CD4-positive, alpha-beta memory T cell (primary cell): ENCODE results near the gene SLC20A1. TPM values are rescaled to one million over a fixed set of nuclear protein-coding genes. Genes with fewer than 3 reads are reported as not detected.

ENCODE experiments used
- CTCF ChIA-PET: fragments of 350-600 bp; sonication (Branson Sonifier 250); formaldehyde crosslinking; loops from one replicate; lab custom pipeline; 2021; ENCODE audit warnings: inconsistent platforms; ENCODE audit not compliant: partially characterized antibody; lab: Charles Lee
- POLR2A ChIA-PET: fragments of 350-600 bp; sonication (Branson Sonifier 250); formaldehyde crosslinking; loops from one replicate; lab custom pipeline; 2021; ENCODE audit not compliant: partially characterized antibody; lab: Charles Lee
- DNase-seq, 5 donors: peaks; one replicate each; pipeline versions ENCODE4 v3.0.0 to v3.0.0-alpha.2; 2020 to 2022; ENCODE audit warnings: mixed read lengths in 1 of 5
- H3K27ac ChIP-seq: one replicate; pipeline ENCODE4 v1.7.0; 2013; ENCODE audit warnings: low read depth, low read length
- H3K27me3 ChIP-seq: 2 replicates; pipeline ENCODE4 v1.7.0; 2013; ENCODE audit warnings: mild to moderate bottlenecking, low read length, moderate library complexity; ENCODE audit not compliant: insufficient read depth
- H3K36me3 ChIP-seq: 2 replicates; pipeline ENCODE4 v1.7.0; 2013; ENCODE audit warnings: mild to moderate bottlenecking, low read length, moderate library complexity; ENCODE audit not compliant: insufficient read depth
- H3K4me1 ChIP-seq: 2 replicates; pipeline ENCODE4 v1.7.0; 2013; ENCODE audit warnings: mild to moderate bottlenecking, low read length, moderate library complexity; ENCODE audit not compliant: insufficient read depth
- H3K4me3 ChIP-seq, 2 donors: one replicate each; pipeline ENCODE4 v1.7.0; 2013; ENCODE audit warnings: low read length in 2 of 2, mild to moderate bottlenecking in 1 of 2
- H3K9me3 ChIP-seq, 2 donors: one replicate each; pipeline ENCODE4 v1.7.0; 2013; ENCODE audit warnings: low read length in 2 of 2, control low read depth in 1 of 2; ENCODE audit not compliant: control insufficient read depth in 1 of 2
- H3K27ac Mint-ChIP-seq, 7 donors: one replicate each; pipeline ENCODE4 v1.8.0; 2020 to 2021; ENCODE audit warnings: mixed read lengths in 7 of 7, mild to moderate bottlenecking in 6 of 7, inconsistent platforms in 3 of 7, moderate library complexity in 3 of 7
- H3K27me3 Mint-ChIP-seq, 2 donors: one replicate each; pipeline ENCODE4 v1.8.0; 2020 to 2021; ENCODE audit warnings: mixed read lengths in 2 of 2
- H3K36me3 Mint-ChIP-seq, 2 donors: one replicate each; pipeline ENCODE4 v1.8.0; 2020 to 2021; ENCODE audit warnings: mixed read lengths in 2 of 2, inconsistent platforms in 1 of 2, mild to moderate bottlenecking in 1 of 2
- H3K4me1 Mint-ChIP-seq, 4 donors: one replicate each; pipeline ENCODE4 v1.8.0; 2020 to 2021; ENCODE audit warnings: mixed read lengths in 4 of 4, mild to moderate bottlenecking in 1 of 4
- H3K4me3 Mint-ChIP-seq, 8 donors: one replicate each; pipeline ENCODE4 v1.8.0; 2020 to 2021; ENCODE audit warnings: mixed read lengths in 8 of 8, mild to moderate bottlenecking in 7 of 8, moderate library complexity in 6 of 8, inconsistent platforms in 3 of 8
- H3K9me3 Mint-ChIP-seq, 8 donors: one replicate each; pipeline ENCODE4 v1.8.0; 2020 to 2021; ENCODE audit warnings: mixed read lengths in 8 of 8, mild to moderate bottlenecking in 5 of 8, inconsistent platforms in 3 of 8, moderate library complexity in 1 of 8
- intact Hi-C: fragments of 100-400 bp; cut with micrococcal nuclease; formaldehyde crosslinking; loops from one replicate; pipeline ENCODE4 v1.15.1; 2023
- polyA plus RNA-seq, 2 donors: library from polyadenylated mRNA; unstranded; fragments of 300-500 nt; fragmentation: Illumina TruSeq; gene quantifications; one replicate each; pipeline ENCODE4 v1.2.3, GENCODE V29; 2021
- total RNA-seq, 2 experiments: library from RNA; stranded (reverse); gene quantifications; one replicate each; pipeline ENCODE4 v1.2.3, GENCODE V29; 2021

SLC20A1 gene
- total and polyA plus RNA-seq, 4 experiments from 2014 or later, result 25.5 to 94.0 (median 65.1) TPM

DNA sequence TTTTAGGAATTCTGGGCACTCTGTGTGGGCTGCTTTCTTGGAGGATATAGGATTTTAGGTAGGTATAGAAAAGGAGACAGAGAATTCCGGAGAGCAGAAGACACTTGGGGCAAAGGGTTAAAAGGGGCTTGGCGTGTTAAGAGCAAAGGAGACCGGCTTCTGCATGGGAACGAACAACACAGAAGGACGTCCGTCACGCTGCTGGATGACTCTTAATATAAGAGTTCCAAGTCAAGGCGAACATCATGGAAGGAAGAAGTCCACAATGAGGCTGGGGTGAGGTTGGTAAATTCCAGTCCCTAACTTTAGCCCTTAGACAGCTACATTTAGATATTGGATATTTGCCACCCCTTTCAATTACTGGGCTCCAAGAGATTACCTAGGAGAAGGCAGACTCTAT lies 15.9 kb upstream of the SLC20A1 start:
- Histone ChIP-seq H3K36me3 (no peaks in the 10 kb centered on the region), H3K27ac (peak overlapping the region; percentile 45)
- intact Hi-C loops, result no loop called here

DNA sequence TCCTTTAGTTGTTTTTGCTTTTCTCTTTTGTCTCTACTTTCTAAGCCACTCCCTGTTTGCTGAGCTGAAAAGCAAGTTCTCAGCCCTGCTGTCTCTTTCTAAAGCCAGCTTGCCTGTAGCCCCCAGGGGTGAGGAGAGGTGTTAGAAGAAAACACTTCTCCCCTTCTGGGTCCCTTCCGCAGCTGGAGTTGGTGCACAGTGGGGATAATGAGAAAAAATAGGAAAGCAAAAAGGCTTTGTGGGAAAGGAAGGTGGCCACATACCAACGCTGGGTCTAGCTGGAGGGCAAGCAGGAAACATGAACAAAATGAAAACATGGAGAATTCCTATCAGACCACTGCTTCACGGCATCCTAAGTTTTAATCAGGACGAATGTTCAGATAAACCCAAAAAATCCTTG lies 15.5 kb upstream of the SLC20A1 start:
- DNase-seq, result no peak
- Histone ChIP-seq H3K4me3 (peak overlapping the region; percentile 15 to 36), H3K27me3 (no peaks in the 10 kb centered on the region), H3K36me3 (no peaks in the 10 kb centered on the region), H3K4me1 (peaks cover 93% of the 10 kb centered on the region), H3K27ac (peak overlapping the region; percentile 45), H3K9me3 (no peaks in the 10 kb centered on the region)
- H3K36me3 Mint-ChIP-seq, result peaks cover 0 to 6% of the 10 kb centered on the region in 2 donors
- ChIA-PET CTCF (interaction anchor here (1.1 to 14.0 kb wide), 10 partner anchors 10 to 97 kb away, joined by 3 to 319 read pairs (median 4); partner anchors contain the start of gene SLC20A1), POLR2A (interaction anchor here (0.6 to 15.6 kb wide), 10 partner anchors 10 to 97 kb away, joined by 3 to 521 read pairs (median 5); partner anchors contain the start of genes CHCHD5, POLR1B and SLC20A1)
- H3K4me1 Mint-ChIP-seq, result peaks cover 51 to 95% (median 76%) of the 10 kb centered on the region in 4 donors
- H3K4me3 Mint-ChIP-seq, result peak overlapping the region; percentile 82 to 97 (median 85)
- no peaks in the 10 kb centered on the region for H3K9me3 Mint-ChIP-seq
- H3K27ac Mint-ChIP-seq, result peak overlapping the region; percentile 86 to 98 (median 96)
- H3K27me3 Mint-ChIP-seq, result peaks cover 0 to 3% of the 10 kb centered on the region in 2 donors
- intact Hi-C loops, result no loop called here

More for the DNA sequence above, 15.9 kb upstream of the SLC20A1 start:
- Mint-ChIP-seq H3K27me3 (peaks cover 0 to 3% of the 10 kb centered on the region in 2 donors), H3K36me3 (peaks cover 0 to 6% of the 10 kb centered on the region in 2 donors), H3K9me3 (no peaks in the 10 kb centered on the region), H3K4me3 (peak overlapping the region in 5 of 8 donors; percentile 82 to 97 (median 87)), H3K27ac (peak overlapping the region; percentile 86 to 98 (median 96)), H3K4me1 (peaks cover 47 to 93% (median 73%) of the 10 kb centered on the region in 4 donors)
- ChIA-PET POLR2A (interaction anchor here (0.9 to 15.6 kb wide), 6 partner anchors 14 to 97 kb away, joined by 3 to 521 read pairs (median 9); partner anchors contain the start of genes POLR1B and SLC20A1), CTCF (interaction anchor here (0.8 to 14.0 kb wide), 9 partner anchors 9 to 97 kb away, joined by 3 to 319 read pairs (median 5); partner anchors contain the start of gene SLC20A1)
- no peak for DNase-seq
- Histone ChIP-seq H3K4me1 (peaks cover 93% of the 10 kb centered on the region), H3K4me3 (no peak overlapping the region), H3K9me3 (no peaks in the 10 kb centered on the region), H3K27me3 (no peaks in the 10 kb centered on the region)

GRCh38 chr2:112633708-112634107 lies 12.0 kb upstream of the SLC20A1 start:
- Mint-ChIP-seq H3K36me3 (peaks cover 0 to 6% of the 10 kb centered on the region in 2 donors), H3K27me3 (peaks cover 0 to 3% of the 10 kb centered on the region in 2 donors), H3K4me1 (peaks cover 52 to 83% (median 72%) of the 10 kb centered on the region in 4 donors), H3K27ac (peak overlapping the region in 5 of 7 donors; percentile 75 to 93 (median 87)), H3K4me3 (peak overlapping the region in 6 of 8 donors; percentile 12 to 79 (median 52)), H3K9me3 (no peaks in the 10 kb centered on the region)
- DNase-seq, result no peak
- intact Hi-C loops, result no loop called here
- Histone ChIP-seq H3K27me3 (no peaks in the 10 kb centered on the region), H3K9me3 (no peaks in the 10 kb centered on the region), H3K4me1 (peaks cover 80% of the 10 kb centered on the region), H3K36me3 (no peaks in the 10 kb centered on the region), H3K4me3 (no peak overlapping the region), H3K27ac (no peak overlapping the region)
- ChIA-PET POLR2A (interaction anchor here (1.3 to 15.6 kb wide), 4 partner anchors 8 to 57 kb away, joined by 3 to 521 read pairs (median 22); partner anchors contain the start of genes CHCHD5 and SLC20A1), CTCF (interaction anchor here (1.1 to 14.0 kb wide), 4 partner anchors 9 to 57 kb away, joined by 4 to 243 read pairs (median 22); partner anchors contain the start of gene SLC20A1)

DNA sequence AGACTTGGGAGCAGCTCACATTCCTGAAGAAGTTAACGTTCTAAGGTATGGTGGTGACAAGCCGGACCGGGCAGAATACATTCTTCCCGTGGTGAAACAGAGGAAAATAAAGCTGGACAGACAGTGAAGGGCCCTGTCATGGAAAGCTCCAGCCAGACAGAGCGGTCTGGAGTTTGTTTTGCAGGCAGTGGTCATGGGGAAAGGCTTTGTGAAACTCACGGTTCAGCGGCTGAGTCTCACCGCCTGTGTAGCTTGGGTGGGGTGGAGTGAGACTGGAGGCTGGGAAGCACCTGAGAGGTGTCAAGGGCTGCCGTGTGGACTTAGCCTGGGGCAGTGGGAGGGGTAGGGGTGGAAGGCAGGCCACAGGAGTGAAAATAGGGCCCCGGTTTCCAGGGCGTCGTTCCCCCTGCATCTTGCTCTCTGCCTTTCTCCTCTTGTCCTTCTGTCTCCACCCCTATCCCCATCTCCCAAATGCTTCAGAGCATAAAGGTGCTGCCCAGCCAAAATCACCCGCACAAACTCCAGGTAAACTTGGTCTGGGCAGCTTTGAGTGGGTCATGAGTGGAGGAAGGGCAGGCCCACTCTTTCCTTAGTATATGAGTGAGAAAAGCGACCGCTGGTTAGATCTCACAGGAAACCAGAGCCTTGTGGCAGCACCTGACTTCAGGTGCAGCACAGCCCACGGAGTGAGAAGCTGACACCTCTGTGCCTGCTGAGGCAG lies 11.4 kb upstream of the SLC20A1 start:
- Histone ChIP-seq H3K4me3 (no peak overlapping the region), H3K36me3 (no peaks in the 10 kb centered on the region), H3K9me3 (no peaks in the 10 kb centered on the region), H3K27ac (no peak overlapping the region), H3K27me3 (no peaks in the 10 kb centered on the region), H3K4me1 (peaks cover 74% of the 10 kb centered on the region)
- Mint-ChIP-seq H3K27me3 (peaks cover 0 to 3% of the 10 kb centered on the region in 2 donors), H3K4me3 (peak overlapping the region; percentile 21 to 89 (median 69)), H3K36me3 (peaks cover 0 to 6% of the 10 kb centered on the region in 2 donors), H3K27ac (peak overlapping the region; percentile 43 to 93 (median 89)), H3K9me3 (no peaks in the 10 kb centered on the region), H3K4me1 (peaks cover 52 to 77% (median 68%) of the 10 kb centered on the region in 4 donors)
- ChIA-PET CTCF (interaction anchor here (1.1 to 14.0 kb wide), 5 partner anchors 9 to 57 kb away, joined by 4 to 243 read pairs (median 12); partner anchors contain the start of gene SLC20A1), POLR2A (interaction anchor here (1.3 to 15.6 kb wide), 4 partner anchors 8 to 56 kb away, joined by 3 to 521 read pairs (median 22); partner anchors contain the start of genes CHCHD5 and SLC20A1)
- intact Hi-C loops, result no loop called here
- peak in 4 of 5 donors; percentile 23 to 47 (median 30) for DNase-seq

DNA sequence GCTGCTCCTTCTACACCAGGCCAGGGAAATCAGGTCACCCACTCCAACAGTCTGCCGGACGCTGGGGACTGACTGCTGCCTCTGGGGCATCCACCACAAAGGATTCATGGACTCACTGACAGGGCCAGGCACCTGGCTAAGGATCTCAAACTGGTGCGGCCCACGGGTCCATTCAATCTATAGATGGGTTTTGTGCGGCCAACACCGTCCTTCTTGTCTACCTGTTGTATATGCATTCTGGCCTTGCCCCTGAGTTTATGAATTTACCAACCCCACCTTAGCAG lies 10.9 kb upstream of the SLC20A1 start:
- Histone ChIP-seq H3K27me3 (no peaks in the 10 kb centered on the region), H3K4me1 (peaks cover 69% of the 10 kb centered on the region), H3K4me3 (no peak overlapping the region), H3K36me3 (no peaks in the 10 kb centered on the region), H3K9me3 (no peaks in the 10 kb centered on the region), H3K27ac (no peak overlapping the region)
- CTCF ChIA-PET, result interaction anchor here (2.5 to 14.0 kb wide), 3 partner anchors 10 to 56 kb away, joined by 12 to 243 read pairs (median 36); partner anchors contain the start of gene SLC20A1
- Mint-ChIP-seq H3K4me1 (peaks cover 49 to 72% (median 64%) of the 10 kb centered on the region in 4 donors), H3K9me3 (no peaks in the 10 kb centered on the region), H3K27ac (peak overlapping the region; percentile 43 to 93 (median 89)), H3K36me3 (peaks cover 0 to 6% of the 10 kb centered on the region in 2 donors), H3K4me3 (peak overlapping the region; percentile 13 to 89 (median 69)), H3K27me3 (peaks cover 0 to 3% of the 10 kb centered on the region in 2 donors)
- intact Hi-C loops, result no loop called here
- POLR2A ChIA-PET, result interaction anchor here (1.5 to 15.6 kb wide), 3 partner anchors 9 to 50 kb away, joined by 3 to 521 read pairs (median 41); partner anchors contain the start of genes CHCHD5 and SLC20A1
- no peak for DNase-seq

- H3K4me1 ChIP-seq, result peaks cover 50% of the 10 kb centered on the region
- peaks cover 33 to 53% (median 45%) of the 10 kb centered on the region in 4 donors for H3K4me1 Mint-ChIP-seq
Observed at GRCh38 chr2:112636605-112637288, 9.0 kb upstream of the SLC20A1 start.

More at GRCh38 chr2:112636605-112637288, 9.0 kb upstream of the SLC20A1 start:
- H3K36me3 Mint-ChIP-seq, result no peaks in the 10 kb centered on the region
- POLR2A ChIA-PET, result interaction anchor here (1.5 to 15.6 kb wide), 3 partner anchors 7 to 52 kb away, joined by 4 to 521 read pairs (median 41); partner anchors contain the start of genes CHCHD5 and SLC20A1
- CTCF ChIA-PET, result interaction anchor here (1.4 to 14.0 kb wide), 6 partner anchors 8 to 90 kb away, joined by 4 to 243 read pairs (median 10); partner anchors contain the start of gene SLC20A1
- no peak for DNase-seq
- H3K9me3 ChIP-seq, result no peaks in the 10 kb centered on the region
- no peak overlapping the region for H3K4me3 ChIP-seq
- no peaks in the 10 kb centered on the region for H3K36me3 ChIP-seq
- no peaks in the 10 kb centered on the region for H3K9me3 Mint-ChIP-seq
- intact Hi-C loops, result no loop called here
- peak overlapping the region in 6 of 7 donors; percentile 4 to 82 (median 50) for H3K27ac Mint-ChIP-seq
- H3K27me3 Mint-ChIP-seq, result no peaks in the 10 kb centered on the region
- peak overlapping the region in 6 of 8 donors; percentile 36 to 58 (median 46) for H3K4me3 Mint-ChIP-seq
- no peak overlapping the region for H3K27ac ChIP-seq
- H3K27me3 ChIP-seq, result no peaks in the 10 kb centered on the region
